Measurements from ENCODE around the gene TSSC4. TPM values are rescaled to one million over a fixed set of nuclear protein-coding genes. Genes with fewer than 3 reads are reported as not detected.

Gene TSSC4
- total RNA-seq, 6 experiments from 2014 or later, result 47.4 to 74.7 (median 62.8) TPM

DNA sequence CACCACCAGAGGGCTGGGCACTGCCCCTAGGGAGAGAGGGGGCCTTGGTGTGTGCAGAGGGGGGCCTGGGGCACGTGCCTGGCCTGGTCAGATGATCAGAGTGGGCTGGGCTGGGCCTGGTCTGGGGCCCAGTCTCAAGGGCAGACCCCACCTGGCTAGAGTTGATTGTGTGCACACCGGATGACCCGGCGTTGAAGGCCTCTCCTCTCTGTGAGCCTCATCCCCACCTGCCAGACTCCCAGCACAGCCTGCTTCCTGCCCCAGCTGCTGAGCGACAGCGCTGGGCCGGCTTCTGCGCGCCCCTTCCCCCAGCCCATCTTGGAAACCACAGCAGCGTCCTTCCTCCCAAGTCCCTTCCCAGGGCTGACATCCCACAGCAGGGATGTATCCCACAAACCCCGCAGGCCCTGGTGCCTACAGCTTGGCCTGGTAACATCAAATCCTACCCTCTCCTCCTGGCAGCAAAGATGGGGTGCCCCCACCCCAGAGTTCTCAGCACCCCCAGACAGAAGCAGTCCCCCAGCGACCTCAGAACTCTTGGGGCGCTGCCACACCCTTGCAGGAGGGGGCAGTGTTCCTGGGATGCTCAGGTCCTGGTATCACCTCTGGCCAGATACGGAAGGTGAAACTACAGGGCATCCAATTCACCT, 11.0 kb upstream of the TSSC4 start:
- Mint-ChIP-seq H3K4me1 (ENCODE audit: low read depth) (peaks cover 46% of the 10 kb centered on the region), H3K36me3 (ENCODE audit: low read depth) (no peaks in the 10 kb centered on the region), H3K27me3 (ENCODE audit: insufficient read depth) (peaks cover 4% of the 10 kb centered on the region), H3K9me3 (no peaks in the 10 kb centered on the region), H3K4me3 (peak overlapping the region; percentile 12; the same call in 1 of the 2 replicates), H3K27ac (peak overlapping the region; percentile 72)
- no peak for DNase-seq
- TF ChIP-seq, protein P1, sequence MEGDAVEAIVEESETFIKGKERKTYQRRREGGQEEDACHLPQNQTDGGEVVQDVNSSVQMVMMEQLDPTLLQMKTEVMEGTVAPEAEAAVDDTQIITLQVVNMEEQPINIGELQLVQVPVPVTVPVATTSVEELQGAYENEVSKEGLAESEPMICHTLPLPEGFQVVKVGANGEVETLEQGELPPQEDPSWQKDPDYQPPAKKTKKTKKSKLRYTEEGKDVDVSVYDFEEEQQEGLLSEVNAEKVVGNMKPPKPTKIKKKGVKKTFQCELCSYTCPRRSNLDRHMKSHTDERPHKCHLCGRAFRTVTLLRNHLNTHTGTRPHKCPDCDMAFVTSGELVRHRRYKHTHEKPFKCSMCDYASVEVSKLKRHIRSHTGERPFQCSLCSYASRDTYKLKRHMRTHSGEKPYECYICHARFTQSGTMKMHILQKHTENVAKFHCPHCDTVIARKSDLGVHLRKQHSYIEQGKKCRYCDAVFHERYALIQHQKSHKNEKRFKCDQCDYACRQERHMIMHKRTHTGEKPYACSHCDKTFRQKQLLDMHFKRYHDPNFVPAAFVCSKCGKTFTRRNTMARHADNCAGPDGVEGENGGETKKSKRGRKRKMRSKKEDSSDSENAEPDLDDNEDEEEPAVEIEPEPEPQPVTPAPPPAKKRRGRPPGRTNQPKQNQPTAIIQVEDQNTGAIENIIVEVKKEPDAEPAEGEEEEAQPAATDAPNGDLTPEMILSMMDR (IDR thresholded peaks at IDR 0.05), result peak; percentile 31; the same call in 1 of the 2 replicates

DNA sequence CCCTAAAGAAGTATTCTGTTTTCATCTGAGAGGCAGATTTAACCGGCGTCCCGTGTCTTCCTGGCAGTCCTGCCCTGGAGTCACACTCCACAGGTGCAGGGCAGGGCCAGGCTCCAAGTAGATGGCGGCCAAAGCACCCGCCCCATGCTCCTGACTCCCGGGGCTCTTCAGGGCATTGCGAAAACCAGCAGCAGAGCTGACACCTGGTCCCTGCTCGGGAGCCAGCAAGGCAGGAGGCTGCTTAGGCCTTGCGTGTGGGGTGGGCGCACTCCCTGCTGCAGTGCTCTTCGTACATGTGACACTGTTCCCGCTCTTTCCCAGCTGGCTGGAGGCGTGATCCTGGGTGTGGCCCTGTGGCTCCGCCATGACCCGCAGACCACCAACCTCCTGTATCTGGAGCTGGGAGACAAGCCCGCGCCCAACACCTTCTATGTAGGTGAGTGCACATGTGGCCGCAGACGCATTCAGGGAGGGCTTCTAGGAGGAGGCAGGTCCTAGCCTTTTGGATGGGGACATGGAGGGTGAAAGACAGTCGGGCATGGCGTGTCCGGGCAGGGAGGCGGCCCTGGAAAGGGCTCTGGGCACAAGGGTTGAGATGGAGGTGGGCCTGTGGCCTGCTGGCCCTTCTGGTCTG, 10.3 kb upstream of the TSSC4 start:
- H3K9me3 Mint-ChIP-seq, result no peaks in the 10 kb centered on the region
- H3K27ac Mint-ChIP-seq, result peak overlapping the region; percentile 80
- DNase-seq, result no peak
- peaks cover 4% of the 10 kb centered on the region for H3K27me3 Mint-ChIP-seq (ENCODE audit: insufficient read depth)
- peaks cover 46% of the 10 kb centered on the region for H3K4me1 Mint-ChIP-seq (ENCODE audit: low read depth)
- TF ChIP-seq, protein P1 (IDR thresholded peaks at IDR 0.05), result no peak
- H3K4me3 Mint-ChIP-seq, result peak overlapping the region; percentile 65
- H3K36me3 Mint-ChIP-seq (ENCODE audit: low read depth), result no peaks in the 10 kb centered on the region

DNA sequence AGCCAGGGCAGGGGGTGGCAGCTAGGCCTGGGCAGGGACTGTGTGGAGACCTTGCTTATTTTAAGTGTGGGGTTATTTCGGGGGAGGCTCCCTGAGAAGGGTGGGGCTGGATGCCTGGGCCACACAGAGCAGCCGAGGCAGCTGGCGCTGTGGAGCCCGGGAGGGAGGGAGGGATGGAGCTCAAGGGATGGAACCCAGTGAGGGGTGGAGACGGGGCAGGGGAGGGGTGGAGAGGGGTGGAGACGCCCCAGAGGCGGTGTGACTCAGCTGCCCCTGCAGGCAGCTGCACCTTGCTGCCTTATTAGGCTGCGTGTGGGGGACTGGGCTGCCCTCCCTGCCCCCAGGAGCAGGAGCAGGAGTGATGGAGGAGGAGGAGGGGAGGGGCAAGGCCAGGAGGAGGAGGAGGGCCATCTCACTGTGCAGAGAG, 9.8 kb upstream of the TSSC4 start:
- Mint-ChIP-seq H3K36me3 (ENCODE audit: low read depth) (no peaks in the 10 kb centered on the region), H3K4me1 (ENCODE audit: low read depth) (peaks cover 44% of the 10 kb centered on the region), H3K9me3 (no peaks in the 10 kb centered on the region), H3K4me3 (peak overlapping the region; percentile 65), H3K27me3 (ENCODE audit: insufficient read depth) (peaks cover 4% of the 10 kb centered on the region), H3K27ac (peak overlapping the region; percentile 80)
- DNase-seq, result peak; percentile 61
- TF ChIP-seq, protein P1 (IDR thresholded peaks at IDR 0.05), result 0 out of 2 replicates have a peak, but pooled peaks have one; percentile 8

DNA sequence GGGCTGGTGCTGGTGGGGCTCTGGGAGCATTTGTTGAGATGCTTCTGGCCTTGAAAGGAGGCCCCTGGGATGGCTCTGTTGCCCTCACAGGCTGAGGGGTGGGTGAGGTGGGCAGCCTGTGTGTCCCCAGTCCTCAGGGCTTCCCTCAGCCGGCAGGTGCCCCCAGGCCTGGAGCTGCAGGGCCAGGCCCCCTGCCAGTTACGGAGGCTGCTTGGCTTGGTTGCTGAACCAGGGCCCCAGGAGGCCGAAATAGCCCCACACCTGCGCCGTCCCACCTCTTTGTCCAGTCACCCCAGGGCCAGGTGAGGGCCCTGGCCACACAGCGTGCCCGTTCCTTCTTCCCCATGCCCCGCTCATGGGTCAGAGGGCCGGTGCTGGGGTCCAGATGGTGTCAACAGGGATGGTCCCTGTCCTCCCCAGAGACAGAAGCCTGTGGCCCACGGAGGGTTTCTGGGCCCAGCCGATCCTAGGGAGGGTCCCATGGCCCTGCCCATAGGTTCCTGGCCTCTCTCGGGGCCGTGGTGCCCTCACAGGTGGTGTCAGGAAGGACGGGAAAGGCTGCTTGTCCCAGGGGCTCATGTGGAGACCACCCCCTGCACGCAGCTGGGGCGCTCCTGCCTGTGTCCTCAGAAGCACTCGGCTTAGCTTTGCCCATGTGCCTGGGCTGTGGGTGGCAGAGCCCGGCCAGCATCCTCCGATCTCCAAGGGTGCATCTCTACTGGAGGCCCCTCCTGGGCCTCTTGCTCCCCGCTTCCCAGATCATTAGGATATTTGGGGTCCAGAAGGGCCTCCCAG, 9.2 kb upstream of the TSSC4 start:
- Mint-ChIP-seq H3K4me1 (ENCODE audit: low read depth) (peaks cover 38% of the 10 kb centered on the region), H3K27me3 (ENCODE audit: insufficient read depth) (peaks cover 4% of the 10 kb centered on the region), H3K9me3 (no peaks in the 10 kb centered on the region), H3K4me3 (no peak overlapping the region), H3K36me3 (ENCODE audit: low read depth) (no peaks in the 10 kb centered on the region), H3K27ac (no peak overlapping the region; the same call in 1 of the 2 replicates)
- TF ChIP-seq, protein P1 (IDR thresholded peaks at IDR 0.05), result no peak
- DNase-seq, result no peak

DNA sequence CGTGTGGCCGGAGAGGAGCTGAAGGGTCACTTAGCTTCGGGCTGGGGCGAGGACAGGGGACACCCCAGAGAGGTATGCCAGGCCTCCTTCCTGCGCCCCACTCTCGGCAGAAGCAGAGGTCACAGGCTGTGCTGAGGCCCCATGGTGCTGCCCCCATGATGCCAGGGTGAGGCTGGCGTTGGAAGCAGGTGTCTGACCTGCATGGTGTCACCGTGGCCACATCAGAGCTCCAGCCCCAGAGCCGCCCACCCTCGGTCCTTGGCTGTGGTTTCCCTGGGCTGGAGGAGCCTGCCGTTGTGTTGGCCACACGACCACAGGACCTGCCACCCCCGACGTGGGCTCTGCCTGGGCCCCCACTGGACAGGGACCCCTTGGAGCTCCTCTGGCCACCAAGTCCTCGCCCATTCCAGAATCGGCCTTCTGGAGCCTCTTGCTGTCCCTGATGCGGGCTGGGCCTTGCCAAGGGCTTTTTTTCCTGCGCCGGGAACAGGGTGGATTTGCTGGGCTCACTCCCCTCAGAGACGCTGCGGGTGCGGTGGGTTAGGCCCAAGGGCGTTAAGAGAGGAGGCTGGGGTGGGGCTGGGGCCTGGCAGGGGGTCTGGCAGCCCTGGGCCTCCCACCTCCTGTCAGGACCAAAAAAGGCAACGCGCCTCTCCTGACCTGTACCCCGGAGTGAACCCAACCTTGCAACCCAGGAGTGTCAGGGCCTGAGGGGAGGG, 8.2 kb upstream of the TSSC4 start:
- no peak for DNase-seq
- H3K4me3 Mint-ChIP-seq, result no peak overlapping the region
- peaks cover 4% of the 10 kb centered on the region for H3K27me3 Mint-ChIP-seq (ENCODE audit: insufficient read depth)
- no peak overlapping the region for H3K27ac Mint-ChIP-seq
- peaks cover 28% of the 10 kb centered on the region for H3K4me1 Mint-ChIP-seq (ENCODE audit: low read depth)
- peaks cover 8% of the 10 kb centered on the region for H3K36me3 Mint-ChIP-seq (ENCODE audit: low read depth)
- H3K9me3 Mint-ChIP-seq, result no peaks in the 10 kb centered on the region
- TF ChIP-seq, protein P1 (IDR thresholded peaks at IDR 0.05), result no peak
